Smooth muscle cell (in vitro differentiated cells): Measurements from ENCODE around the gene DOK1. TPM values are rescaled to one million over a fixed set of nuclear protein-coding genes. Genes with fewer than 3 reads are reported as not detected.

Experiments
- DNase-seq: peaks from one replicate; lab custom pipeline; 2025; ENCODE audit not compliant: unreplicated experiment; lab: John Stamatoyannopoulos, UW
- H2AFZ ChIP-seq: fragments of 200-600 bp; sonication (generic); 2 replicates; pipeline ENCODE4 v1.6.0; 2016; ENCODE audit warnings: antibody characterized with exemption, low read depth, mild to moderate bottlenecking
- H3F3A ChIP-seq: fragments of 200-600 bp; sonication (generic); 2 replicates; pipeline ENCODE4 v1.6.0; 2017; ENCODE audit warnings: antibody characterized with exemption, low read depth
- H3K27ac ChIP-seq: fragments of 200-600 bp; sonication (generic); 2 replicates; pipeline ENCODE4 v1.5.1; 2016; ENCODE audit warnings: low read depth, mild to moderate bottlenecking
- H3K27me3 ChIP-seq: fragments of 200-600 bp; sonication (generic); 2 replicates; pipeline ENCODE4 v1.6.1; 2016; ENCODE audit warnings: low read depth, mild to moderate bottlenecking
- H3K36me3 ChIP-seq: fragments of 200-600 bp; sonication (generic); 2 replicates; pipeline ENCODE4 v1.5.1; 2016; ENCODE audit warnings: low read depth
- H3K4me1 ChIP-seq: fragments of 200-600 bp; sonication (generic); 2 replicates; pipeline ENCODE4 v1.5.1; 2016; ENCODE audit warnings: low read depth
- H3K4me2 ChIP-seq: fragments of 200-600 bp; sonication (generic); 2 replicates; pipeline ENCODE4 v1.6.0; 2016; ENCODE audit warnings: mild to moderate bottlenecking
- H3K4me3 ChIP-seq: fragments of 200-600 bp; sonication (generic); 2 replicates; pipeline ENCODE4 v1.5.1; 2016; ENCODE audit warnings: mild to moderate bottlenecking
- H3K79me2 ChIP-seq: fragments of 200-600 bp; sonication (generic); 2 replicates; pipeline ENCODE4 v1.6.0; 2016; ENCODE audit warnings: low read depth, mild to moderate bottlenecking
- H3K9ac ChIP-seq: fragments of 200-600 bp; sonication (generic); 2 replicates; pipeline ENCODE4 v1.6.0; 2016; ENCODE audit warnings: low read depth
- H3K9me3 ChIP-seq: fragments of 200-600 bp; sonication (generic); replicated peaks from 2 replicates; pipeline ENCODE4 v1.5.1; 2016; ENCODE audit warnings: low read depth
- H4K20me1 ChIP-seq: fragments of 200-600 bp; sonication (generic); 2 replicates; pipeline ENCODE4 v1.6.0; 2016; ENCODE audit warnings: low read depth
- CTCF ChIP-seq: fragments of 200-600 bp; sonication (generic); IDR thresholded peaks from 2 replicates; pipeline ENCODE4 v1.5.1; 2017; ENCODE audit warnings: borderline replicate concordance, mild to moderate bottlenecking, antibody characterized with exemption; ENCODE audit not compliant: insufficient read depth, poor library complexity, severe bottlenecking
- WGBS: methylation state at CpG from one replicate; pipeline ENCODE4 v1.1.7; 2016; ENCODE audit warnings: low lambda C conversion rate; 5-methylcytosine and 5-hydroxymethylcytosine counted together
- polyA plus RNA-seq: library from polyadenylated mRNA; unstranded; fragments of >200 nt; fragmentation: Nextera tagmentation; extraction: Ambion mirVana; gene quantifications from 2 replicates; pipeline ENCODE4 v1.2.1, GENCODE V29; 2016
- total RNA-seq: library from RNA; depleted of rRNA; stranded (reverse); fragments of >200 nt; gene quantifications from 2 replicates; pipeline ENCODE4 v1.2.3, GENCODE V29; 2014

The DOK1 gene
- total and polyA plus RNA-seq, 2 experiments from 2014 or later, result 11.7 to 41.3 TPM

GRCh38 chr2:74507926-74508520 lies 46.5 kb upstream of the DOK1 start:
- Histone ChIP-seq H3K27ac (peak overlapping the region; percentile 96), H3K9me3 (no peaks in the 10 kb centered on the region), H3K9ac (peak overlapping the region; percentile 96), H3K4me1 (peaks cover 15% of the 10 kb centered on the region), H3K27me3 (peaks cover 35% of the 10 kb centered on the region), H3K4me2 (peak overlapping the region; percentile 94), H4K20me1 (peaks cover 4% of the 10 kb centered on the region), H3K36me3 (no peaks in the 10 kb centered on the region), H2AFZ (peak overlapping the region; percentile 90), H3K4me3 (peak overlapping the region; percentile 86), H3K79me2 (peaks cover 22% of the 10 kb centered on the region), H3F3A (peaks cover 10% of the 10 kb centered on the region)
- 2% methylated on average over 38 of the region's 38 CpGs for WGBS
- TF ChIP-seq CTCF, result no peak
- DNase-seq, result no peak

- Histone ChIP-seq H3K4me2 (no peak overlapping the region), H3K27ac (no peak overlapping the region), H3F3A (peaks cover 5% of the 10 kb centered on the region), H3K4me1 (peaks cover 31% of the 10 kb centered on the region), H3K9ac (no peak overlapping the region), H3K4me3 (no peak overlapping the region), H3K9me3 (no peaks in the 10 kb centered on the region), H2AFZ (no peak overlapping the region), H3K36me3 (no peaks in the 10 kb centered on the region), H3K79me2 (peaks cover 16% of the 10 kb centered on the region), H4K20me1 (peaks cover 4% of the 10 kb centered on the region), H3K27me3 (peaks cover 57% of the 10 kb centered on the region)
- no peak for DNase-seq
- no peak for TF ChIP-seq CTCF
- WGBS, result 95% methylated on average over 4 of the region's 4 CpGs
These were observed 44.2 kb upstream of the DOK1 start for GRCh38 chr2:74510272-74510671.

GRCh38 chr2:74511104-74511989 lies 43.2 kb upstream of the DOK1 start:
- Histone ChIP-seq H3K9me3 (no peaks in the 10 kb centered on the region), H3K79me2 (peaks cover 6% of the 10 kb centered on the region), H3F3A (peaks cover 5% of the 10 kb centered on the region), H3K36me3 (no peaks in the 10 kb centered on the region), H3K27ac (no peak overlapping the region), H3K4me2 (no peak overlapping the region), H4K20me1 (no peaks in the 10 kb centered on the region), H2AFZ (no peak overlapping the region), H3K9ac (no peak overlapping the region), H3K4me3 (no peak overlapping the region), H3K27me3 (peaks cover 68% of the 10 kb centered on the region), H3K4me1 (peaks cover 26% of the 10 kb centered on the region)
- DNase-seq, result no peak
- no peak for TF ChIP-seq CTCF
- 70% methylated on average over 11 of the region's 11 CpGs for WGBS
